Erythroblast (primary cell): ENCODE data around the gene MEGF8.

ENCODE experiments used
- GATA1 ChIP-seq: IDR thresholded peaks from 2 replicates; pipeline ENCODE4 v1.6.1; 2011; ENCODE audit warnings: low read depth, mild to moderate bottlenecking, control low read depth, low read length, moderate library complexity
- POLR2A ChIP-seq: IDR thresholded peaks from 2 replicates; pipeline ENCODE4 v1.6.1; 2011; ENCODE audit warnings: mild to moderate bottlenecking, low read length

DNA sequence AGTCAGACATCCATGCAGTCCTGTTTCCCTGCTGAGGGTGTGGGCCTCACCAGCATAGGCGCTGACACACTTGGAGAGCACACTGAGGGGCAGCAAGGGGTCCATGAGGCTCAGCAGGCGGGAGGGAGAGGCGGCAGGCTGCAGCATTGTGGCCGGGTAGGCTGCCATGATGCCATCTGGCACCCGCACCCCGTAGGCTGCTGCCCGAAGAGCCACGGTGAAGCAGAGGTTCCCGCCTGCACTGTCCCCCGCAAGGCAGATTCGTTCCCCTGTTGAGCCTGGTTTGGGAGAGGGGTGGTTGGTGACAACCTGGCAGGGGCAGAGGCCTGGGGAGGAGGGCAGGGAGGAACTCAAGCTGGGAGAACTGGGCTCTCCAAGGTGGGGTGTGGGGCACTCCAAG, 80.7 kb downstream of the MEGF8 start:
- TF ChIP-seq POLR2A (no peak), GATA1 (no peak)
